ENCODE measurements around the gene PSMC1. TPM values are rescaled to one million over a fixed set of nuclear protein-coding genes. Genes with fewer than 3 reads are reported as not detected.

The PSMC1 gene
- total RNA-seq (2022; extraction: Qiagen RNA extraction; ENCODE audit: low read depth): 222 to 393 TPM (median 257 TPM) in 5 replicates

DNA sequence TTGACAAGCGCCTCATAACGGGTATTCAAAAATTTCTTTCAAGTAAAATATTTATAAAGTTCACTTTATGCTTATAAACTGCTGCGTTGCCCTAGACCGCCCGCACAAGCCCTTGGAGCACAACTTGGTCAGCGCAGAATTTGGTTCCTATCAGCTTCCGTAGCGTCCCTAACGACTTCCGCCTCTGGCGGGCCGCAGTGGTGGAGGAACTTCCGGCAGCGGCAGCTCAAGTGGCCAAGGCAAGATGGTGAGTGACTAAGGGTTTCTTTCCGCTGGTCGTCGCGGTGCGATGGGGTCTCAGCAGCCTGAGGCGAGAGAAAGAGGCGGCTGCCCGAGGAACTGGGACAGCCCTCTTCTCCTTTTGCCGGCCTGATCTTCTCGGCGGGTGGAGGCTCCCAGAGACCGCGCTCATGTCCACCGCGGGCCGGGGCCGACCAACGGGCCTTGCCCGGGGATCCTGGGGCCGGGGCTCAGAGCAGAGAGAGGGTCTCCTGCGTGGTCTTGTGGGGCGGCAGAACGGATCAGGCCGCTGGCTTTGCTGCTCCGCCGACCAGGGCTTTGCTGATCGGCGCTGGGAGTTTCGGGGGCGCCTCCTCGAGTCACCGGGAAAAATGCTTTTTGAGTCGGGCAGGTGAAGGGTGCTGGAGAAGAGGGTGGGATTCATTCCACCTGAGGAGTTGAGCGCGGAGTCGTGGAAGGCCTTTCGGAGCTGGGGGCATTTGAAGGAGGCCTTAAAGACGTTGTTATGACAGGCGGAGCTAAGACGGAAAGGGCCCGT lies at the start of gene PSMC1:
PSMC1 (plus strand) TSS at position 200 of the 778 bp plus-strand sequence; CDS start at position 245, 45 bp downstream.

Other genes with a start within 250 kb of the PSMC1 start
- gene KCNK13, start 194.6 kb upstream of the PSMC1 start, total RNA-seq (2022; extraction: Qiagen RNA extraction; ENCODE audit: low read depth): 0.09 to 0.21 TPM (median 0.13 TPM) in 5 replicates
- 8.5 to 11.2 TPM (median 9.2 TPM) in 5 replicates for gene NRDE2, start 75.4 kb downstream of the PSMC1 start, total RNA-seq (2022; extraction: Qiagen RNA extraction; ENCODE audit: low read depth)
- 294 to 345 TPM (median 326 TPM) in 5 replicates for gene CALM1, start 140.5 kb downstream of the PSMC1 start, total RNA-seq (2022; extraction: Qiagen RNA extraction; ENCODE audit: low read depth)